H1 (cell line): ENCODE data around the gene SIGLEC11. TPM values are rescaled to one million over a fixed set of nuclear protein-coding genes. Genes with fewer than 3 reads are reported as not detected.

ENCODE experiments used
- HDAC6 ChIP-seq: IDR thresholded peaks from one replicate; pipeline ENCODE4 v1.7.1; 2012; ENCODE audit warnings: low read depth, mild to moderate bottlenecking, inconsistent platforms, low read length, moderate library complexity
- MAFK ChIP-seq: IDR thresholded peaks from 2 replicates; pipeline ENCODE4 v1.6.1; 2012; ENCODE audit warnings: low read depth, mild to moderate bottlenecking, improper control_type of control experiment, low read length
- POLR2AphosphoS5 ChIP-seq: IDR thresholded peaks from 2 replicates; pipeline ENCODE4 v1.6.1; 2011; ENCODE audit warnings: low read depth, low read length
- POU5F1 ChIP-seq: IDR thresholded peaks from 2 replicates; pipeline ENCODE4 v1.6.1; 2011; ENCODE audit warnings: low read depth, mild to moderate bottlenecking, low read length, moderate library complexity
- SIN3A ChIP-seq, 2 experiments: IDR thresholded peaks in 1 of 2; conservative IDR thresholded peaks in 1 of 2; 2 replicates each; pipeline ENCODE4 v1.6.1; 2011 to 2012; ENCODE audit warnings: low read length in 2 of 2, improper control_type of control experiment in 1 of 2, low read depth in 1 of 2, mild to moderate bottlenecking in 1 of 2
- polyA plus RNA-seq, 7 experiments: library from polyadenylated mRNA; depleted of rRNA in 3 of 7; stranded (reverse) in 5 of 7; unstranded in 2 of 7; fragments of >200 nt in 5 of 7; fragments of 200-250 nt in 2 of 7; gene quantifications; 1 replicate in 5 of 7; 2 replicates in 1 of 7; 4 replicates in 1 of 7; pipeline versions ENCODE4 v1.2.1 to v1.2.3, GENCODE V29; 2011 to 2013; ENCODE audit warnings: missing spikeins in 2 of 7, mixed read lengths in 2 of 7
- total RNA-seq: library from RNA; stranded (reverse); fragmentation: NEBNext Ultra II Directional; extraction: Animal tissue kit (Norgen Biotek cat#: 25700); gene quantifications from 2 replicates; pipeline ENCODE4 v1.2.1, GENCODE V29; 2021

The SIGLEC11 gene
- total and polyA plus RNA-seq, 2 of the 8 experiments (the other 6 are each of a cell fraction or from before 2014, with no cell fraction given) = 0.18 TPM; not detected in 1

DNA sequence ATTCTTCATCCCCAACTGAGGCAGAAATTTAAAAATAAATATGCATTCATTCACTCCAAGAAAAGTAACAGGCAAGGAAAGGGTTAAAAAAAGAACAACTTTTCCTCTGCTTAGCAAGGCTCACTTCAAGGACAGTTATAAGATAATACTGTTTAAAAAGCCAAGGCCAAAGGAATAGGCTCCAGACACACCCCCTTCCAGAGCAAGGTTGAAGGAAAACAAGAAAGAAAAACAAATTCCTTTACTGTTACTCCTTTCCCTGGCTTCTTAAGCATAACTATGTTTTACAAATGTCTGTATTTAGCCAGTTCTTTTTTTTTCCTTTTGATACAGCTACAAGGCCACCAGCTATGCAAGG lies 8.5 kb downstream of the SIGLEC11 start (continued):
- no peak for TF ChIP-seq POU5F1
- no peak for TF ChIP-seq HDAC6
- TF ChIP-seq SIN3A (conservative IDR thresholded peaks at IDR 0.05 in 1 of 2, IDR thresholded peaks at IDR 0.05 in 1 of 2; ENCODE audit: low read depth in 1 of 2, low read length in 2 of 2) = no peak
- no peak for TF ChIP-seq MAFK
- no peak for TF ChIP-seq POLR2AphosphoS5
